Dermis blood vessel endothelial cell (primary cell): ENCODE data around the gene ZNF827. TPM values are rescaled to one million over a fixed set of nuclear protein-coding genes. Genes with fewer than 3 reads are reported as not detected.

Experiments
- DNase-seq: peaks from one replicate; pipeline ENCODE4 v3.0.0; 2010
- total RNA-seq: library from RNA; depleted of rRNA; stranded (reverse); fragments of >200 nt; gene quantifications from 2 replicates; pipeline ENCODE4 v1.2.3, GENCODE V29; 2014

ZNF827 gene
- total RNA-seq, 1 donor from 2014 or later = 4.4 TPM

- DNase-seq = no peak
These were observed 153.1 kb downstream of the ZNF827 start for GRCh38 chr4:145785391-145786008.

- DNase-seq = no peak
These were observed 154.6 kb downstream of the ZNF827 start for GRCh38 chr4:145784036-145784435.

- DNase-seq = peak; percentile 66
These were observed 155.9 kb downstream of the ZNF827 start for GRCh38 chr4:145782756-145783155.

GRCh38 chr4:145781351-145781750 is 157.3 kb downstream of the ZNF827 start:
- DNase-seq = peak; percentile 41

GRCh38 chr4:145779319-145779801 is 159.3 kb downstream of the ZNF827 start:
- DNase-seq = peak; percentile 89

- no peak for DNase-seq
These were observed 162.4 kb downstream of the ZNF827 start for GRCh38 chr4:145776208-145776607.

GRCh38 chr4:145775406-145775805 is 163.2 kb downstream of the ZNF827 start:
- no peak for DNase-seq

- no peak for DNase-seq
These were observed 164.2 kb downstream of the ZNF827 start for GRCh38 chr4:145774473-145774872.

GRCh38 chr4:145773581-145774234 is 164.9 kb downstream of the ZNF827 start:
- no peak for DNase-seq

GRCh38 chr4:145772347-145772746 is 166.3 kb downstream of the ZNF827 start:
- DNase-seq = no peak

GRCh38 chr4:145770124-145770523 is 168.5 kb downstream of the ZNF827 start:
- no peak for DNase-seq

- no peak for DNase-seq
These were observed 169.1 kb downstream of the ZNF827 start for GRCh38 chr4:145769450-145770037.

- no peak for DNase-seq
These were observed 172.3 kb downstream of the ZNF827 start for GRCh38 chr4:145766273-145766672.

- no peak for DNase-seq
These were observed 175.2 kb downstream of the ZNF827 start for GRCh38 chr4:145763399-145763798.

GRCh38 chr4:145762719-145763118 is 175.9 kb downstream of the ZNF827 start:
- no peak for DNase-seq

- no peak for DNase-seq
These were observed 177.4 kb downstream of the ZNF827 start for GRCh38 chr4:145760961-145761929.

- DNase-seq = no peak
These were observed 178.4 kb downstream of the ZNF827 start for GRCh38 chr4:145760176-145760575.

GRCh38 chr4:145757188-145757587 is 181.4 kb downstream of the ZNF827 start:
- no peak for DNase-seq

- DNase-seq = no peak
These were observed 182.4 kb downstream of the ZNF827 start for GRCh38 chr4:145756244-145756643.

- no peak for DNase-seq
These were observed 182.8 kb downstream of the ZNF827 start for GRCh38 chr4:145755802-145756201.

GRCh38 chr4:145743641-145744040 is 195.0 kb downstream of the ZNF827 start:
- no peak for DNase-seq

GRCh38 chr4:145740806-145741205 is 197.8 kb downstream of the ZNF827 start:
- DNase-seq = no peak

- no peak for DNase-seq
These were observed 198.8 kb downstream of the ZNF827 start for GRCh38 chr4:145739845-145740244.
